Stimulated activated CD4-positive, alpha-beta T cell treated with anti-CD3 and anti-CD28 coated beads, TNF-alpha, amount 100 ng/mL, for 24 hours (primary cell): ENCODE results near the gene NLGN1.

Source experiments
- DNase-seq, 3 experiments: peaks; one replicate each; pipeline ENCODE4 v3.0.0-alpha.2; 2020; ENCODE audit warnings: low read depth in 3 of 3

The NLGN1 gene

DNA sequence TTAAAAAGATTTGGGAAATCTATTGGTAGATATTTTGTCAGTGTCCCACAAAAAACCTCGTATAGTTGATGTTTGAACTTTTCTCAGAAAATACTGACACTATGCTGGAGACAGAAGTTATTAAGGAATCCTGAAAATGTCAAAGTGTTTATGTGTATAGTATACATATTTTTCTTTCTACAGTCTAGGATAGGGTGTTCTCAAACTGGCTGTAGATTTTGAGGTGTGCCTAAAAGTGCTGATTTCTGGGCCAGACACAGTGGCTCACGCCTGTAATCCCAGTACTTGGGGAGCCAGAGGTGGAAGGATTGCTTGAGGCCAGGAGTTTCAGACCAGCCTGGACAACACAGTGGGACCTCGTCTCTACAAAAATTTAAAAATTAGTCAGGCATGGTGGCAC lies 322.0 kb downstream of the NLGN1 start:
- DNase-seq, result no peak

DNA sequence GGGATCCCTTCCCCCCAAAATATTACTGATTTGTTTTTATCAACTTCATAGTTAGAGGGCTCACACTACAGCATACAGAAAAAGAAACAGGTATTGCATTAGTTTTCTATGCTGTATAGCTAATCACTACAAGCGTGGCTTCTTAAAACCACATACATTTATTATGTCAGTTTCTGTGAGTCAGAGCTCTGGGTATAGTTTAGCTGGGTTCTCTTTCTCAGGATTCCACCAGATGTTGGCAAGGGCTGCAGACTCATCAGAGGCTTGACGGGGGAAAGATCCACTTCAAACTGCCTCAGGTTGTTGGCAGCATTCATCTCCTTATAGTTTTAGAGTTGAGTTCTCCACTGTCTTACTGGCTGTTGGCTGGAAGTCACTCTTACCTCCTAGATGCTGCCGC lies 328.0 kb downstream of the NLGN1 start:
- no peak for DNase-seq

DNA sequence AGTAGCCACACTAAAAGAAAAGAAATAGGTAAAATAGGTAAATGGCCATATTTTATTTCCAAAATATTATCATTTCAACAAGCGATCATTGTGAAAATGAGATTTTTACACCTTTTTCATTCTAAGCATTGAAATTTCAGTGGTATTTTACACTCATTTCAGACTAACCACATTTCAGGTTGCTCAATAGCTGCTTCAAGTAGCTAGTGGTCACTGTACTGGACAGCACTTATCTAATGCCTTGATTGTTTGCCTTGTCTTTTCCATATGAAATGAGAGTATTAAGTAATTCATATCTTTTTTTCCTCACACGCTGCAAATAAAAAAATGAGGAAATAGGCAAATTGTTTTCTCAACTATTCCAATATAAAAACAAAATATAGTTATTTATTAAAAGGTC lies 332.8 kb downstream of the NLGN1 start:
- no peak for DNase-seq

DNA sequence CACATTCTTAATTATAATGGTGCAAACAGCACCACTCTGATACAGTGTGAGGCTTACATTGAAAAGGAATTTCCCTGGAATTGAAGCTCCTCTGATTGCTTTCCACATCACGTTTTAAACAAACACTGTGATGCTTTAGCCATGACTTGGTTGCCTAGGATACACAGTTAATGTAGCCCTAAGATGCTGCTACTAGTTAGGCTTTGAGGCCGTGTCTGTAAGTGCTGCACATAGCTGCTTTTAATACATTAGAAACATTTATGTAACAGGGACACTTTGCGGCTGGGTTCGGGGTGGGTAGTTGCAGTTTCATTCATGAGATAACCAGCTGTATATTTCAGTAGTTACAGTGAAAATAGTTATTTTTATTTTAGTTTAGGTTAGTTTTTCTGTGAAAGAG lies 334.7 kb downstream of the NLGN1 start:
- no peak for DNase-seq

DNA sequence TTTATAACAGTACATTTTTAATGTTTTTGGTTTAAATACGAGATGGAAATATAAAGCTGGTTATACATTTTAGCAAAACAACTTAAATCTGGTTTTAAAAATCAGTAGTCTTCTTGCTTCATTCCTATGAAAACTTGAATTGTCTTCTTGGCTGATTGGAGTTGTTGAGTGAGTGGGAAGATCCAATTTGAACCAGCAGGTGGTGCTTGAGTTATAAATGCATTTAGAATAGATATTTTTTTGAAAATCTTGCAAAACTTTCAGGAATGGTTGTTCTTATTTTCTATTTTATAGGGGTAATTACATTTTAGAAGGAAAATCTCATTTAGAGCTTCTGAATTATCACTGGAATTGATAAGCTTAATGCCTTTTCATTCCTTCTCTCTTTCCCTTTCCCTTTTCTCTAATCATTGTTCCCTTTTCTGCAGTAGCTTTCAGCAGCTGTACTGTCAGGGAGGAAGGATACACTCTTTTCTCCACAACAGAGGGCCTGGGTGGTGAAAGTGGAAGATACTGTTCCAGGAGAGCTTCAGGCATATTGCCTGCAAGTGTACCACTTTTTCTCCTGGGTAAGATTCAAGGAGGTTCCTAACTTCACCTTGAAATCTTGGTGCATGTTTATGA lies 335.6 kb downstream of the NLGN1 start:
- no peak for DNase-seq

DNA sequence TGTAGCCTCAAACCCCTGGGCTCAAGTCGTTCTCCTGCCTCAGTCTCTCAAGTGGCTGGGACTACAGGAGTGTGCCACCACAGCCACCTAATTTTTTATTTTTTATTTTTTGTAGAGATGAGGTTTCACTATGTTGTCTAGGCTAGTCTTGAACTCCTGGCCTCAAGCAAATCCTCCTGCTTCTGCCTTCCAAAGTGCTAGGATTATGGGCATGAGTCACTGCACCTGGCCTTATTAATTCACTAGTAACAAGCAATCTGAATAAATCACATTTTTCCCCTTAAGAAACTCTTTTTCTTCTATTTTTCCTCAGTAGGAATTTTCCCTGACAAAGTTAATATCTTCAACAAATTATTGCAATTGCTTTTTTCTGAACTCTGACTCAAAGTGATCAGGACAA lies 336.9 kb downstream of the NLGN1 start:
- DNase-seq, result no peak

DNA sequence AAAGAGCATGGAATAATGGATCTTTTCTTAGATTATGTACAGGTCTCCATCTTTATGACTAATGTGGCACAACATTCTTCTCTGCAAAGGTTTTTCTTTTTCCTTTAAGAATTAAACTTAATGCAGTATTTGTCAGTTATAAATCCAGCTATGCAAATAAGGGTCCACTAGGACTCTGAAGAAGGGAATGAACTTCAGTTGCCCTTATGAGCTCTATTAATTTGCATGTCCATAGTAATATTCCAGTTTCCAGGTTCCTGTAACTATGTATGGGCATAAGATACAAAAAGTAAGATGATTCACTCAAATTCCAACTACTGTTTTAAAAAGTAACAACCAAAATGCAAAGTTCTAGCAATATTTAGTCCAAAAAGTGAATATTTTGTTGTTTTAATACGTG lies 337.4 kb downstream of the NLGN1 start:
- DNase-seq, result no peak

DNA sequence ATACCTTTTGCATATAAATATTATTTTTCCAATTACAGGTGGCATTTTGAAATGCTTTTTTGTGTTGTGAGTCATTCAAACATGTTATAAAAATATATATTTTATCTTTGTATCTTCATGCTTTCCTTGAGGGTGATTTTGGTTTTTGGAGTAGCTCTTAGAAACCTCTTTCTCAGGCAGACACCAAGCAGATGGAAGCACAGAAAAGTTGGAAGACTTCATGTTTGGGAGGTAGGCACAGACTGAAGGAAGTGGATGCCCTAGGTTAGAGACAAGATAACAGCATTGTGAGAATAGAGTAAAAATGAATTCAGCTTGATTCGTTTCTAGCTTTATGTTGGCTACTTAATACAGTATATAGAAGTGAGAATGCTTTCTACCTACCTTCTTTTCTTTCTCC lies 338.3 kb downstream of the NLGN1 start:
- no peak for DNase-seq

DNA sequence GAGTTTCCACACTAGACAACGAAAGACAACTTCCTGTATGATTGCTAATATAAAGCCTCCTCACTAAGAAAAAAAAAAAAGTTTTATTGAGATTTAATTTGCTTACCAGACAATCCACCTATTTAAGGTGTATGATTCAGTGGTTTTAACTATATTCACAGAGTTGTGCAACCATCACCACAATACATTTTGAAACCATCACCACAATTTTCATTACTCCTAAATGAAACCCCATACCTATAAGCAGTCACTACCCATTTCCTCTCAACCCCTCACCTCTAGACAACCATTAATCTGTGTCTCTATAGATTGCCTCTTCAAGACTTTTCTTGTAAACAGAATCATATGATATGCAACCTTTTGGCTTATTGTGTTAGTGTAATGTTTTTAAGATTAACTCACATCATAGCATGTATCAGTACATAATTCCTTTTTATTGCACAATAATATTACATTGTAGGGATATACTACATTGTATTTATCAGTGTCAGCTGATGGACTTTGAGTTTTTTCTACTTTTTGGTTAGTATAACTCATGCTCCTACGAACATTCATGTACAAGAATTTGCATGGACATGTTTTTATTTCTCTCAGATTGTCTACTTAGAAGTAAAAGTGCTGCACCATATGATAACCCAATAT lies 339.7 kb downstream of the NLGN1 start:
- DNase-seq, result no peak

DNA sequence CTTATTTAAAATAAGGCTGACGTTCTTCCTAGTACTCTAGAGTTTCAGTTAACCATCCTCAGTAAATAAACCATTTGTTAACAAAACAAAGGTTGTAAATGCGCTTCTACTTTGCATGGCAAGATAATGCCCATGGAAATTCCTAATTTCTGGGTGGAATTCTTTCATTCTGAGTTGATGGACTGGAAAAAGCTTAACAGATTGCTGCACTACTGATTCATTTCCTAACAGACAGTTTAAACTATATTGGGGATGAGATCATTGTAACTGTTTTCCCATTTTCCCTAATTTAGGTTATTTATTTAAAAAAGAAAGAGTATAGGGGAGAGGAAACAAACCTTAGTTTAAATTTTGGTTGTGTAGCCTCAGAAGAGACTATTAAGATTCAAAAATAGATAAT lies 342.2 kb downstream of the NLGN1 start:
- DNase-seq, result no peak

DNA sequence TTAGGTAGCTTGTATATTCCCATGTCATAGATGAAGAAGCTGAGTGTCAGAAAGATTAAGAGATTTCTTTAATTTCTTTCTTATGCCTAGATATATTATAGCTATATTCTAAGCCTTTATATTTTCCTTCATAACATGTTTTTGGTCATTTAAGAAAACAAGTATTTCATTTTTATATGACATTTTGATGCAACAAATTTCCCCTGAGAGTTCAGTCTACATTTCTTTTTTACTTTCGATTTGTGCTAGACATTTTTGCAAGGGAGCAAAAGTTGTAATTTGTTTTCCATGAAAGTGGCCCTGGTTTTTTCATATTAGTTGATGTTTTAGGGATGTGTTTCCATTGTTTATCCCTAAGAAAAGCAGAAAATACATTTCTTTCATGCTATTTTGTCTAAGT lies 344.9 kb downstream of the NLGN1 start:
- DNase-seq, result no peak

DNA sequence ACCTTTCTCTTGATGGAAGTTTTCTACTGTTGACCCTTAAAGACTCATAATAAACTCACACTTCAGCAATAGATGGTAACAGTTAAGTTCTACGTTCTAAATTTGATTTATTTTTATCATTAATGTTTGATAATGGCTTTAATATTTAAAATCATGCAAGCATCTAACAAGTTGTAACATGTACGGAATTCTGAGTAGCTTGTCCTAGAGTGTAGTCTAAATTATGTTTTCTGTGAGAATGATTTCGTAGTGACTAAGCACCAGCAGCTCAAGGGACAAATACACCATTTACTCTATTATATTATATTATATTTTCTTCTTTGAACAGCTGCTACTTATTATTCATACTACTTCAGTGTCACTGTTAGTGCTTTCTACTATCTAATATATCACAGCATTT lies 345.6 kb downstream of the NLGN1 start:
- no peak for DNase-seq

DNA sequence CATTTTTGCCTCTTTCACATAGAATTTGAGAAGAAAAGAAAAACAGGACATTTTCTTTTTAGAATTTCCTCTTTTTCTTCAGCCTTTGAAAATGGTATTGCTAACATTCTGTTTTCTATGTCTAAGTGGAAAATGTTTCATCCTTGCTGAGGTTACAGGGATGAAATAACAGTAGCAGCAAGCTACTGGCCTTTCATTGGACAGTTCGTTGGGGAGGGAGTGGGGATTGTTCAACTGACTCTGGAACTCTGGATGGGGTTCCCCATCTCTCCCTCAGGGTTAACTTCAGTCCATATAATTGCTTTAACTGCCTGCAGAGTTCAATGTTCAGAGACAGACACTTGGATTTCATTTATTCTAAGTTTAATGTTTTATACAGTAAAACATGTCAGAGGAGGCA lies 346.0 kb downstream of the NLGN1 start:
- no peak for DNase-seq

DNA sequence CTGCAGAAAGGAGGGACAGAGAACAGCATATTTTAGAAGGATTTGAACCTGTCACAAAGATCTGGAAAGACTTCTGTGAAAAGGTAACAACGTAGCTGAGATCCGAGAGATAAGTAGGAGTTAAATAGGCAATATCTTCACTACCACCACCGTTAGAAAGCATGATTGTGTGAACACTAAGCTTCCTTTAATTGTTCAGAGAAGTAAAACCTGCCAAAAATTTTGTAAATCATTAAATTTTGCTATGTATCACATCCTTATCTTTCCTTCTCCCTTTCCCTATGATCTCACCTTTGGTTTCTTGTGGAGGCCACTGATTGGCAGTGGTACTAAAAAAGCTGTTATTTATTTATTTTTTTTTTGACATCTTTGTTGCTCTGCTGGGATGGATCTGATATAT lies 346.9 kb downstream of the NLGN1 start:
- no peak for DNase-seq

DNA sequence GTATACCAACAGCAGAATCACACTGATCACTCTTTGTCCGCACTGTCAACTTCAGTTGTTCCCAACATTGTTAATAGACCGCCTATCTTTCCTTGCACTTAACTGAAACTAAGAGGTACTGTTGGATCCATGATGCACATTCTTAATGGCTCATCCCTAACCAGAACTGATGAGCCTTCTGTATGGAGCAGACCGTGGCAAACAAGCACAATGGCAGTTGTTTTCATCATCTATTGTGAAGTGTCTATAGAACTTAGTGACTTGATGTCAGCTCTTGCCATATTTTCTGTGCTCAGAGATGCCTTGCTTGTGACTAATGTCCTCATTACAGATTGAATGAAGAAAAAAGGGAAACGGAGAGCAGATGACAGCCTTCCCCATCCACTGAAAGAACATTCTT lies 347.4 kb downstream of the NLGN1 start:
- no peak for DNase-seq

DNA sequence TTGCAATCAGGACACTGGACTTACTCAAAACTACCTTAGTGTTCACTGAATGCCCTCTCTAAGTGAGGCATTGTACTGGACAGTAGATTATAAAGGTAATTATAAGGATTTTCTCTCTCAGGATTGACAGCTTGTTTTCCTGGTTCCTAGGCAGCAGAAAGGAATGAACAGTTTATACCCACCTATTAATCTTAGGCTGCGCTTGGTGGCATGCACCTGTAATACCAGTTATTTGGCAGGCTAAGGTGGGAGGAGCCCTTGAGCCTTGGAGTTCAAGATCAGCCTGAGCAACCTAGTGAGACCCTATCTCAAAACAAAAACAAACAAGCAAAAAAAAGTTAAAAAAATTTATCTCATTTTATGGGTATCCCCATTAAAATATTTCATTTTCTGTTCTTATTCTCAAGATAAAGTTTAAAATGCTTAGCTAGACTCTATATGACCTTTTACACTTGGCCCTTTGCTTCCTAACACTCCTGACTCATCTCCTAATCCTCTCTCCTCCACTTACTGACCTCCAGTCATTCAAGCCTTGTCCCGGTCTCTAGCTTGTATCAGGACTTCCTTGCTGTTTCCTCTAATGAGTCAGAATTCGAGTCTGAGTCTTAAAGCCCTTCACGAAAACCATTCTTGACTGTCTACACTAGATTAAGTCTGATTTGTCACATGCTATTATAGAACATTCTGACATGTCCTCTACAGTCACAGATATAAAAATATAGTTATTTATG lies 348.6 kb downstream of the NLGN1 start:
- no peak for DNase-seq

DNA sequence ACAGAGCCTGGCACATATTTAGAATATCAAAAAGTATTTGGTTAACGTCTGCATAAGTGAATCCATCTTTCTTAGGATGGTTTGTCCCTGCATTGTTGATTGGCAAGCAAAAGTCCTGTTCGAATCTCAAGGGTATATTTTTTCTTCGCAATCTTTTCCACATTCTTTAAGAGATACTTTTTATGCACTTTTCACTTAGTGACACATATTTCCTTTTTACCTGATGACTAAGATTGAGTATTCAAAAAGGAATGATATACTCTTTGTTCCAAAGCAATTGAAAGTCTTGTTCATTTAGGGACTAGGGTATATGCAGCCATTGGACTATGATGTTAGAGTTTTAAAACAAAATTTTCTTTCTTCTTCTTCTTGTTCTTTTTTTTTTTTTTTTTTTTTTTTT lies 349.9 kb downstream of the NLGN1 start:
- no peak for DNase-seq

DNA sequence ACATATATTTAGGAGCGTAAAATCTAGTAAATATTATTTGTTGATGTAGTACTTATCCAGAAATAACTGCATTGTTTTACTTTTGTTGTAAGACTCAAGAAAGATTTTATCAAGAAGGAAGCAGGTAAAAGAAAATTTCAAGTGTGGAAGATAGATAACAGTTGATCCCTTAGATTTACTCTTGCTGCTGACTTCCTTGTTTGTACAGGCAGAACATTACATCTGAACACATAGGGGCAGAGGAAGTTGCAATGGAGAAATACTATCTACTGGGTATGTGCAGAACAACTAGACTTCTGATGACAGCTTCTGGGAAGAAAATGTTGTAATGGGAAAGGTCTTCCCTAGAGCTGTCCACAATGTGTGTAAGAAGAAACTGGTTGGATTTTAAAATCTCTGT lies 350.6 kb downstream of the NLGN1 start:
- no peak for DNase-seq

DNA sequence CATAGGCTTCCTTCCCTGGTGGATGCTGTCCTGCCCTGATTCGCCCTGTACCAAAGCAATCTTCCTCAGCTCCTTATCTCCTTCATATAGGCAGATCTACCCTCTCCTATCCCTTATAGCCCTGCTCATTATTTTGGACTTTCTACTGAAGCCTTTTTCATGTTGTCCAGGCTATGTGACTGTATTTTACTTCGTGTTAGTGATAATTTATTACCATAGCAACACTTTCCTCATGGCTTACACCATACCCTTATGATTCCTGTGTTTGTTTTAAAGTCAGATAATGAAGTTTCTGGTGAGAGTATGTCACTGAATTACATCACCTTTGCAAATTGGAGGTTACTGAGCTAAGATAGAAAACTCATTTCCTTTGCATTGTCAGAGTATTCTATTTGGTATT lies 352.6 kb downstream of the NLGN1 start:
- no peak for DNase-seq

DNA sequence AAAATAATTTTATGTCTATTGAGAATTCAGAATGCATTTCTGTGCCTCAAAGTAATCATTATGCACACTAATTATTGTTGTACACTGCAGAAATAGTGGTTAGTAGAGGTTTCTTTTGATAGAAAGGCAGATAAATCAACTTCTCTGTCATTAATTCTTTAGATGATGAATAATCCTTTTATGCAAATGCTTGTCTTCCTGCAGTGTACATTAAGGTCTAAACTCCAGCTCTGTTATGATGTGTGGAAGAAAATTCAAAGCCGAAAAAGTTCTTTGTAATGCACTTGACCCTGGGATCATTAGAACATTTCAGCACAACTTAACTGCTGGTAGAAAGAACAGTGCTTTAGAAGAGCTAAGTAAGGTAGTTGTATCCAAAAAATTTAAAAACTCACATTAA lies 353.0 kb downstream of the NLGN1 start:
- DNase-seq, result no peak

DNA sequence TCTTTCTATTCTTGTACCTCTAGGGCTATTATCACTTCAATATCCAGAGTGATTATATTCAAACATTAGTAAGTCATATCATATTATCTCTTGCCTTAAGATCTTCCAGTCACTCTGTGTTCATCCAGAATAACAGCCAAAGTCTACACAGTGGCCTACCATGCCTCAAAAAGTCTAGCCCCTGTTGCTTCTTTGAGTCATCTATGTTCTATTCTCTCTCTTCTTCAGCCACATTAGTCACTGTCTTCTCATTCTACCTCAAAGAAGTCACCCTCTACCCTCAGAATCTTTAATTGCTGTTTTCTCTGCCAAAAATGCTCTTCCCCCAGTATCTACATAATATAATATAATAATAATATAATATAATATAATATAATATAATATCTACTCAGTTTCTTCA lies 356.0 kb downstream of the NLGN1 start:
- DNase-seq, result no peak

DNA sequence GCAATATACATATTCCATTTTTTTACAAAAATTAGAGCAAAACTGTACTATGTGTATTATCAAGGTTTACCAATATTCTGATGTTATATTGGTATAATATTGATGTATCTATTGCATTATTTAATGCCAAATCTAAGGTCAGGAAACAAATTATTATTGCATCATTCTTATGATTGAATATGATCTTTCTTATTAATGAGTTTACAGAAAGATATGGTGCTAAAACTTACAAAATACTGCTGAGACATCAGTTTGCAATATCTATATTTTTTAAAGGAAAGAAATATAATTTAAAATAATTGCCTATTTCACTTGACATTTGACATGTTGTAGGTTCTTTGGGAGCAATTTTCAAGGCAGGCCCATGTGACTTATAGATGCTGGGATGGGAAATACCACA lies 357.6 kb downstream of the NLGN1 start:
- DNase-seq, result no peak

DNA sequence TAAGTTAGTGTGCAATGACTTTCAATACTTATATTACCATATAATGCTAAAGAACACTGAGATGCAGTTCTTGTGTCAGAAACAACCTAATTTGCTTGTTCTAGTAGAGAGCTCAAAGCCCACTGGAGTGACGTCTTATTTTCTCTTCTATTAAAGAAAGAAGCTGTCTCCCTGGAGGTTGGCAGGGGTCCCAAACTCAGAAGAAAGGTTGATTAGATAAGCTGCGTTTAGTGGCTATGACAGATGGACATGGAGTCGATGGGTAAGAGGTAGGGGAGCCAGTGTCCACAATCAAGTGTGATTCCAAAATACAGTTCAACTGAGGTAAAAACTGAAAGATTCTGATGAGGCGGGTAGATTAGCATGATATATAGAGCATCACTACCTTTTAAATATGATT lies 363.6 kb downstream of the NLGN1 start:
- no peak for DNase-seq

DNA sequence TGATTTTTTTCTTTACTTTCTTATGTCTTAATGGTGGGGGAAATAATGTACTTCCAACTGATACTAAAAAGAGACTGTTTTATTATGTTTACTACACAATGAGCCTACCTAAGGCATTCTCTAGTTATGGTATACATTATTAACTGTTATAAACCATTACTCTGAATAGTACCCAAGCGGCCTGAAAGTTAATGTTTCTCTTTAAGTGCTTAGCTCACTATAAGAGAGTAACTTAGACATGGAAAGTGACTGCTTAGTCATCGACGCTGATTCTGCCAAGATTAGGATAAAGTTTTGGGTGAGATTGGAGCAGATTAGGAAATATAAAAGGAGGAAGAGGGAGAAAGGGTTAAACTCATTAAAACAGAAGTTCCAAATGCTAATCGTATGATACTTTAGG lies 365.0 kb downstream of the NLGN1 start:
- no peak for DNase-seq
